Inflammatory macrophage (primary cell): ENCODE results near the gene IL12RB2.
A peak's percentile ranks its signal among the peaks of the same experiment; 100 is the strongest.

Experiments used
- DNase-seq, 2 donors: peaks; one replicate each; pipeline ENCODE4 v3.0.0-alpha.2; 2020 to 2022
- total RNA-seq, 18 experiments: gene quantifications; one replicate each; lab custom pipeline; 2026; ENCODE audit warnings: mixed read lengths in 6 of 18, inconsistent platforms in 2 of 18; lab: John Stamatoyannopoulos, UW

The IL12RB2 gene, protein sequence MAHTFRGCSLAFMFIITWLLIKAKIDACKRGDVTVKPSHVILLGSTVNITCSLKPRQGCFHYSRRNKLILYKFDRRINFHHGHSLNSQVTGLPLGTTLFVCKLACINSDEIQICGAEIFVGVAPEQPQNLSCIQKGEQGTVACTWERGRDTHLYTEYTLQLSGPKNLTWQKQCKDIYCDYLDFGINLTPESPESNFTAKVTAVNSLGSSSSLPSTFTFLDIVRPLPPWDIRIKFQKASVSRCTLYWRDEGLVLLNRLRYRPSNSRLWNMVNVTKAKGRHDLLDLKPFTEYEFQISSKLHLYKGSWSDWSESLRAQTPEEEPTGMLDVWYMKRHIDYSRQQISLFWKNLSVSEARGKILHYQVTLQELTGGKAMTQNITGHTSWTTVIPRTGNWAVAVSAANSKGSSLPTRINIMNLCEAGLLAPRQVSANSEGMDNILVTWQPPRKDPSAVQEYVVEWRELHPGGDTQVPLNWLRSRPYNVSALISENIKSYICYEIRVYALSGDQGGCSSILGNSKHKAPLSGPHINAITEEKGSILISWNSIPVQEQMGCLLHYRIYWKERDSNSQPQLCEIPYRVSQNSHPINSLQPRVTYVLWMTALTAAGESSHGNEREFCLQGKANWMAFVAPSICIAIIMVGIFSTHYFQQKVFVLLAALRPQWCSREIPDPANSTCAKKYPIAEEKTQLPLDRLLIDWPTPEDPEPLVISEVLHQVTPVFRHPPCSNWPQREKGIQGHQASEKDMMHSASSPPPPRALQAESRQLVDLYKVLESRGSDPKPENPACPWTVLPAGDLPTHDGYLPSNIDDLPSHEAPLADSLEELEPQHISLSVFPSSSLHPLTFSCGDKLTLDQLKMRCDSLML
- 0 to 1.0 (median 0.12) reads per million in 18 experiments for total RNA-seq

DNA sequence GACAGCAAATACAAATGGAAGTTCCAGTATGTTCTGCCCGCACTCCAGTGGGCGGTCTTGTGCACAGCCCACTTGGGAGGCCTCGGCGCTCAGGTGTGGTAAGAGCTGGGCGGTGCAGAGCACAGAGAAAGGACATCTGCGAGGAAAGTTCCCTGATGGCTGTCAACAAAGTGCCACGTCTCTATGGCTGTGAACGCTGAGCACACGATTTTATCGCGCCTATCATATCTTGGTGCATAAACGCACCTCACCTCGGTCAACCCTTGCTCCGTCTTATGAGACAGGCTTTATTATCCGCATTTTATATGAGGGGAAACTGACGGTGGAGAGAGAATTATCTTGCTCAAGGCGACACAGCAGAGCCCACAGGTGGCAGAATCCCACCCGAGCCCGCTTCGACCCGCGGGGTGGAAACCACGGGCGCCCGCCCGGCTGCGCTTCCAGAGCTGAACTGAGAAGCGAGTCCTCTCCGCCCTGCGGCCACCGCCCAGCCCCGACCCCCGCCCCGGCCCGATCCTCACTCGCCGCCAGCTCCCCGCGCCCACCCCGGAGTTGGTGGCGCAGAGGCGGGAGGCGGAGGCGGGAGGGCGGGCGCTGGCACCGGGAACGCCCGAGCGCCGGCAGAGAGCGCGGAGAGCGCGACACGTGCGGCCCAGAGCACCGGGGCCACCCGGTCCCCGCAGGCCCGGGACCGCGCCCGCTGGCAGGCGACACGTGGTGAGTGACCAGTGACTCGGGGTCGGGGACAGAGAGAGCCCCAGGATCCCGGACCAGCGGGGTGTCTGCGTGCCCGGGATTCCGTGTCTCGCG is at the start of gene IL12RB2:
TSS of gene IL12RB2 (plus strand) at position 623 of the 810 bp plus-strand sequence. CDS start 12,496 bp downstream, outside the sequence.
- peak in 1 of 2 donors; percentile 19 for DNase-seq

- DNase-seq: no peak
Observed at GRCh38 chr1:67261680-67262079, 46.0 kb upstream of the IL12RB2 start.

DNA sequence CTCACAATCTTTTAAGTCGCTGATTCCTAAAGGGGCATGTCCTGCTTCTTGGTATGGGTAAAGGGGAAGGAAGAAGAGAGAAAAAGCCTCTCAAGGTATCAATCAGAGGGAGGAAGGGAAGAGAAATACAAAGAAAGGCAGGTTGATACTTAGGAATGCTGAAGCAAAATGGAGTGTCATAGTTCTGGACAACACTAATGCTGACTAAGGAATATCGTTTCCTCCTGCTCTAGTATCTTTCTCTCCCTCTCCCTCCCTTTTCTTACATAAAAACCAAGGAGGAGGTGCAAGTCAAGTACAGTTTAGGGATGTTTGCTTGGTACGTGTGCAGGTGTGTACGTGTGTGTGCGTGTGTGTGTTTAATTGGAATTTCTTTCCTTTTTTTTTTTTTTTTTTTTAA is 44.9 kb upstream of the IL12RB2 start:
- no peak for DNase-seq

DNA sequence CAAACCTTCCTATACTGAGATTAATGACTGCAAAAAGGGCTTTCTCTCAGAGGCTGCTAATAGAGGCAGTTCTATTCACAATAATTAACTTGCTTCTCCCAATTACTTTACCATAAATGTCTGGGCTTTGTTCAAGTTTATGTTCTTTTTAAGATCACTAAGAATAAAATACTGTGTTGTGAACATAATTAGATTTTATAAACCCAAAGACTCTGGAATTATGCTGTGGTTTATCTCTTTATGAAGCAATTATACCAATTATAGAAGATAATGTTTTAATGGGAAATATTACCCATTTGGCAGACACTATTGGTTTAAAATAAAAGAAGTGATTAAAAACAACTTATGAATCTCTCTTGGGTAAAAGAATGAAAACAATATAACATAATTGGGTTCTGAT is 43.5 kb upstream of the IL12RB2 start:
- no peak for DNase-seq

- no peak for DNase-seq
Observed at GRCh38 chr1:67264899-67265298, 42.8 kb upstream of the IL12RB2 start.

GRCh38 chr1:67269061-67269460 is 38.6 kb upstream of the IL12RB2 start:
- DNase-seq: no peak

DNA sequence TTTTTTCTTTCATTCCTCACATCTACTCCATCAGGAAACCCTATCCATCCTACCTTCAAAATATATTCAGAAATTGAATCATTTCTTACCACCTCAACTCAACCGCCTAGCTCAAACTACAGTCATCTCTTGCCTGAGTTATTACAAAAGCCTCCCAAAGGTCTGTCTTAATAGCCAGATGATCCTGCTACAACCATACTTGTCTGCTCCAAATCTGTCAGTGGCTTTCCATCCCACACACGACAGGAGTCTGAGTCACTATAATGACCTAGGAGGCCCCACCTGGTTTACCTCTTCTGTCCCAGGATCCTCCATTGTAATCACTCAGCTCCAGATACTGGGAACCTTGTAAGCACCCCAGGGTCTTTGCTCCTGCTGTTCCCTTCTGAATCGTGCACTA is 37.1 kb upstream of the IL12RB2 start:
- no peak for DNase-seq

DNA sequence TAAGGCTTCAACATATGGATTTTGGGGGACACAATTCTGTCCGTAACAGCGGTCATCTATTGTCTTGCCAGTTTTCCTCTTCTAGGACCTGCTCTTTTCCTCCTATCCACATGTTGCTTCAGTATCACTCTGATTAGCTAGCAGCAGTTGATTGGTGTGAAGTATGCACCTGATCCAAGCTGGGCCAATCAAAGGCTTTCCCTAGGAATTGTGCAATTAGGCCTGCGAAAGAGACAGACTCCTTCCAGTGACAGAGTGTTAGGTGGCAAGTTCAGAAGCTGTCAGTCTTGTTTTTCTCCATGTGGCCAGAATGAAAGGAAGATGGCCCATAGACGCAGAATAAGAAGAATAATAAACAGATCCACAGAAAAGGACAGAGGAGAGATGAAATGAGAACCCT is 34.1 kb upstream of the IL12RB2 start:
- DNase-seq: no peak

GRCh38 chr1:67274623-67275325 is 32.9 kb upstream of the IL12RB2 start:
- no peak for DNase-seq

DNA sequence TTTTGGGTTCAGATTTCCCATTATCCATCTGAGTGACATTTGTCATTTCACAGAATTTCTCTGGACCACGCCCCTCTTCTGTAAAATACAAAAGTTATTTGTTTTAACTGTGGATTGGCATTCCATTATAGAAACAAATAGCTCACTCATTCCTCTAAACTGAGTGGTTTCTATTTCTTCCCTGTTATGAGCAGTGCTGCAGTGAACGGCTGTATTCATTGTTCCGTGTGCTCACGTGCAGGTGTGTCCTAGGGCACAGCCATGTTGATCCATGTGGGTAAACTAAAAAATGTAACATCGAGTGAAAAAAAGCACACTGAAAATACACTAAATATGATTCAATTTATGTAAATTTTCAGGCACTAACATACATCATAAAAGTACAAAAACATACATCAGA is 27.0 kb upstream of the IL12RB2 start:
- no peak for DNase-seq

GRCh38 chr1:67281244-67281643 is 26.4 kb upstream of the IL12RB2 start:
- no peak for DNase-seq

DNA sequence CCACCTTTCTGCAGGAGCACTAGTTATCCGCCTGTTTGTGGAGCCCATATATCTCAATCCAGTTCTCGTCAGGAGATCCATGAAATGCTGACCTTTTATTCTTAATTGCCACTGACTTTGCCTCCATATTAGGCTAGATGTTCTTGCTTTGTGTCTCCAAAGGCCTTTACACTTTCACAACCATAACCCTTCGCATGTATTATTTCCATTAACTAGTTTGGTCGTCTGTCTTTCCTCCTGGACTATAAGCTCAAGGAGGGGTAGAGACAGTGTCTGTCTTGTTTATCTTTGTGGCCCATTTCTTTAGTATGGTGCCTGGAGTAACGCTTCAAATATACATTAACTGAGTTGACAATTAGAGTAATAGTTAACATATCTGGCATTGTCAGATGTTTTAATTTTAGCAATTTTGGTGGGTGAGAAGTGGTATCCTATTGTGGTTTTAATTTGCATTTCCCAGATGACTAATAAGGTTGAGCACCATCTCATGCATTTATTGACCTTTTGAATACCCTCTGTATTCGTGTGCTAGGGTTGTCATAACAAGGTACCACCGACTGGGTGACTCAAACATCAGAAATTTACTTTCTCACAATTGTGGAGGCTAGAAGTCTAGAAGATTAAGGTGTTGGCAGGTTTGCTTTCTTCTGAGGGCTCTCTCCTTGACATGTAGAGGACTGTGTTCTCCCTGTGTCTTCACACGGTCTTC is 21.7 kb upstream of the IL12RB2 start:
- no peak for DNase-seq

- DNase-seq: no peak
Observed at GRCh38 chr1:67290236-67290635, 17.4 kb upstream of the IL12RB2 start.

GRCh38 chr1:67294836-67295617 is 12.6 kb upstream of the IL12RB2 start:
- no peak for DNase-seq

GRCh38 chr1:67298762-67299161 is 8.9 kb upstream of the IL12RB2 start:
- DNase-seq: no peak

DNA sequence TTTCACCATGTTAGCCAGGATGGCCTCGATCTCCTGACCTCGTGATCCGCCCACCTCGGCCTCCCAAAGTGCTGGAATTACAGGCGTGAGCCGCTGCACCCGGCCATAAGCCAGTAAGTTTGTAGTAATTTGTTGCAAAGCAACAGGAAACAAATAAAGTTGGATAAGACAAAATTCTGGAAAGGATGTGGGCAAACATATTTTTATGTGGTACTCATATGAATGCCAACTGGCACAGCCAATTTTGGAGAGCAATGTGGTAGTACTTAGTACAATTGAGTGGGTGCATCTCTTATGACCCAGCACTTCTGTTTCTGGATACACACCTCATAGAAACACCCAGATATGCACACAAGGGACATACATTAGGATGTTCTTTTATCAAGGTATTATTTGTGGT is 8.4 kb upstream of the IL12RB2 start:
- no peak for DNase-seq

DNA sequence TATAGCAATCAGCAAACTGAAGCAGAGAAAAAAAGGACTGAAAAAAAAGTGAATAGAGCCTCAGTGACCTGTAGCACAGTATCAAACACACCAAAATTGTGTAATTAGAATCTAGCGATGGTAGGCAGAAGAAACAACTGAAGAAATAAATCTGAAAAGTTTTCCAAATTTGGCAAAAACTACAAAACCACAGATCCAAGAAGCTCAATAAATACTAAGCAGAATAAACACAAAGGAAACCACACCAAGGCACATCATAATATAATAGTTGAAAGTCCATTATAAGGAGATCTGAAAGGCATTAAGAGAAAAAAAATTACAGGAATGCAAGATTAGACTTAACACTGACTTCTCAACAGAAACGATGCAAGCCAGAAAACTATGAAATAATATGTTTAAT is 7.1 kb upstream of the IL12RB2 start:
- DNase-seq: no peak

- DNase-seq: no peak
Observed at GRCh38 chr1:67304023-67304422, 3.6 kb upstream of the IL12RB2 start.

- no peak for DNase-seq
Observed at GRCh38 chr1:67306547-67306946, 1.1 kb upstream of the IL12RB2 start.

DNA sequence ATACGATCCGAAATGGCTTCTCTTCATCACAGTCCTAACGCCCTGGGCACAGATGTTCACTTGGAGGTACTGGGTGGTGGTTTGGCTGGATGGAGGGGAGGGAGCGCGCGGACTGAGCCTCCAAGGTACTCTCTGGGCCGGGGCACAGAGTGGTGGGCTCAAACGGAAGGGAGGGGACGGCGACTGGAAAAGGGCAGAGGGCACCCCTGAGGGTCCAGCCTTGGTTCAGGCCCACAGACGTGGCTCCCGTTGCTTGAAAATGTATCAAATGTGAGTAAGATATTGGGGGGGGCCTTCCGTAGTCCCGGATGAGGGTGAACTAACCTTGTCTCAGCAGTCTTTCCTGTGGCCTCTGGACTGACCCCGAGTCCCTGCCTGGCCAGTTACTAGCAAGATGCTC is 463 bp downstream of the IL12RB2 start:
- DNase-seq: no peak

- peak; percentile 56 to 66 for DNase-seq
Observed at GRCh38 chr1:67312615-67313014, 4.9 kb downstream of the IL12RB2 start.
